ENCODE measurements around the gene C1QTNF8.

C1QTNF8 gene

DNA sequence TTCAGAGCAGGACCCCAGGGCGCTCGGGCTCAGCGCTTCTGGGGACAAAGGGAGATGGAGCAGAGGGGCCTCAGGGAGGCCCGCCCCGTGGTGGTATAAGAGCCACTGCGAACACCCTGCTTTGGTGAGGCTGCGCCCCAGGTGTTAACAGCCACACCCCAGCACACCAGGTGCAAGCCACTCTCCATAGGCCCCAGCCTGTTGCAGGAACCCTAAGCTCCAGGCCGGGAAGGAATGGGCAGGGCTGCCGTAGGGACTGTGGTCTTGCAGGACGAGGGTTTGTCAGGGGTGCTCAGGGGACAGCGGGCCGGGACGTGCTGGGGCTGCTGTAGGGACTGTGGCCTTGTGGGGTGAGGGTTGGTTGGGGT is 40.5 kb downstream of the C1QTNF8 start:
- no peak for DNase-seq

DNA sequence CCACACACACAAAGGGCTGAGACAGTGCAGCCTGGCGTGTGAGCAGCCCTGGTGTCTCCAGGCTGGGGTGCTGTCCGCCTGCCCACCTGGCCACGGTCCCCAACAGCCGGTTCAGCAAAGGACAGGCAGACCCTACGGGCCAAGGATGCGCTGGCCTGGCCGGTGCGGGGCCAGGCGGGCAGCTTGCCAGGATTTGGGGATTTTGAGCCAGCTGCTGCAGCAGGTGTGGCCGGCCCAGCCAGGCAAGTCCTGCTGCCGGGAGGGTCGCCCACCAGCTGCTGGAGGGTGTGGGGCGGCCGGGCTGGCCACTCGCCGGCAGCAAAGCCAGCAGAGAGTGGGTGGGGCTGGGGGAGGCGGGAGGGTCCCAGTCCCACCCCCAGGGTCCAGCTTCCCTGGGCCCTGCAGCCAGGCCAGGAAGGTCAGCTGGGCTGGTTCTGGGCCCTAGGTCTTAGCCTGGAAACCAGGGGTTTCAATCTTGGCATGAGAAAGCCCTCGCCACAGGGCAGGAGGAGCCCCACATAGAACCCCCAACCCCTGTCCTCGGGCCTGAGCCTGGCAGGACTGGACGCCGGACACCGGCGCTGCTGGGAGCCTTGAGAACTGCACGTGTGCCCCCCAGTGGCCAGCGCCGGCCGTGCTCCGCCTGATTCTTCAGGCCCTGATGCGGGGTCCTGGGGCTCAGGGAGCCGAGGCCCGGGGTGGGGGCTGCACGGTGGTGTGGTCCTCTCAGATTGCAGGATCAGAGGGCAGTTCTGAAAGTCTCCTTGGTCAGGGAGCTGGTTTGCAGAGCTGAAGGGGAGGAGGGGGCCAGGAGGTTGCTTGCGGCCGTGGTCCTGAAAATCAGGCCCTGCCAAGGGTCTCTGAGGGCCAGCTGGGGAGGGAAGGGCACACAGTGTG is 41.1 kb downstream of the C1QTNF8 start:
- no peak for DNase-seq

DNA sequence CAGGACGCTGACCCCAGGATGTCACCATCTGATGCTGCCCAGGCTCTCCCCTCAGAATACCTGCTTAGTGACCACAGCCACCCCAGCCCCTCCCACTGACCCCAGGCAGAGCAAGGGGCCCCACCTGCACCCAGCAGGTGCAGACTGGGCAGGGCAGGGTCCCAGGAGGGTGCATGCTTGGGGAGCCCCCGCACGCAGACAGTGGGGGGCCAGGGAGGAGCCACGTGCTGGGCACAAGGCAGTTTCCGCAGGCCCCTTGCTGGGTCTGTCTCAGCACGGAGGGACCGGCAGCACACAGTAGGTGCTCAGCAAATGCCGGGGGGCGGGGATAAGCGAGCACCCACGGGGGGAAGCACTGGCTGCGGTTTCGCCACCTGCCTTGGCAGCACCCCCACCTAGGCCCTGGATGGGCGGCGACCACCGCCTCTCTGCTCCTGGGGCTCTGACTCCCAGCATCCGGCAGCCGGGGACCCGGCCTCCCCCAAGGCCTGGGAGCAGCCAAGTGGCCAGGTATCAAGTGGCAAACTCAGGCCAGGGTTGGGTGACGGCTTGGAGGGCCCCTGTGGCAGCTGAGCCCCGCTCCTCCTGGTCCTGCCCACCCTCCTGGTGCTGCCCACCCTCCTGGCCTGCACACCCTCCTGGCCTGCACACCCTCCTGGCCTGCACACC is 42.2 kb downstream of the C1QTNF8 start:
- no peak for DNase-seq

DNA sequence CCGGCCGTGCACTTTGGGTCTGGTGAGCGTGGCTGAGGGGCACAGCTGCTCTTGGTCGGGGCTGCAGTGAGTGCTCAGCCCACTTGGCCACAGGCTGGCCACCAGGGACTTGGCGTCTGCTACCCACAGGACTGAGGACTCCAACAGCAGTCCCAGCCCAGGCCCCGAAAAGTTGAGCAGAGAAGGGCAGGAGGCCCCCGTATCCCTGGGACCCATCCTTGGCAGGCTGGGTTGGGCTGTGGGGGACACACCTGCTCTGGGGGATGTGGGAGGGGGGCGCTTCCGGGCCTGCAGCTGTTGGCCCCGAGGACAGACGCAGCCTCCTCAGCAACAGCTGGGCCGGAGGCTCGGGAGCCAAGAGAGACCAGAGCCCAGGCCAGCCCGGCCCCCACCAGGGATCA is 42.9 kb downstream of the C1QTNF8 start:
- no peak for DNase-seq

DNA sequence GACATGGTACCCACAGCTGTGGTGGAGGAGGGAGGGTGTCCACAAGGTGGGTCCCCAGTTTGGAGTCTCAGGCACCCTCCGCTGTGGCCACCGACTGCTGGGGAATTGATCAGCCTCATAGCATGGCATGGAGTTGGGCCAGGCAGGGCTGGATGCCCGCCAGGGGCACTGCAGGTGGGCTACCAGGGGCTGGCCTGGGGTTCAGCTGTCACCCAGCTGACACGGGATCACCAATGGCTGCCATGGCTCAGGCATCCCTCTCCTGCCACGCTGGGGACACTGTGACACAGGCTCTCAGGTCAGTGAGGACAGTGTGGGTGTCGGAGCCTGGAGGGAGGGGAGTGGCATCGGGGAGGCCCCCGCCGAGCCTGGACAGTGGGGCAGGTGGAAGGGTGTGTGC is 43.3 kb downstream of the C1QTNF8 start:
- DNase-seq: no peak

DNA sequence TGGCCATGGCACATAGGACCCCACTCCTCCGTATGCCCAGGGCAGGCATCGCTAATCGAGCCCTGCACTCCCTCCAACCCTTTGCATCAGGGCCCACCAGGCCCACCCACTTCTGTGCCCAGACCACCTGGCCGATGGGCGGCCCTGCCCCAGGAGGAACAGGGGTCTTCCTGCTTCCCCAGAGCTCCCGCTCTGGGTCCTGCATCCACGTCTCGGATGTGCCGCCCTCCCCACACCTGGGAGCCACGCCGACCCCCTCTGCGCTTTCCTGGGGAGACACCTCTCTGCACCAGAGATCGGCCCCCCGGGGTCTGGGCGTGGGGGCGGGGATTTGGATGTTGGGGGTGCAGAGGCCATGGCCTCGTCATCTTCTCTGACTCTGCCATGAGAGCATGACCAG is 44.6 kb downstream of the C1QTNF8 start:
- DNase-seq: no peak

DNA sequence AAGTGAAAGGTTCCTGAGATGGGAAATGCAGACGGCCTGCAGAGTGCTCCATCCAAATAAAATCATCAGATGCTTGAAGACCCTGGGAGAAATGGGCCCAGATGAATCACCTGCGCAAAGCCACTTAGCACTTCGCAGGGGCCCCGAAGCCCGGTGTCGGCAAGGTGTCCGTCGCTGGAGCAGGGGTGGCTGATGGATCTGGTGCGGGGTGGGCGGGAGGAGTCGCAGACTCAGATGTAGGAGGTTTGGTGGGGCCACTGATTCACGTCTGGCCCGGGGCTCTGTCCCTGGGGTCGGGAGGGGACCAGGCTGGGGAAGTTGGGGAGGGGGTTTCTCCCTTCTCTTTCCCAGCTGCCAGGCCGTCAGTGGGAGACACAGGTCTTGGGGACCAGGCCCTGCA is 45.1 kb downstream of the C1QTNF8 start:
- no peak for DNase-seq

DNA sequence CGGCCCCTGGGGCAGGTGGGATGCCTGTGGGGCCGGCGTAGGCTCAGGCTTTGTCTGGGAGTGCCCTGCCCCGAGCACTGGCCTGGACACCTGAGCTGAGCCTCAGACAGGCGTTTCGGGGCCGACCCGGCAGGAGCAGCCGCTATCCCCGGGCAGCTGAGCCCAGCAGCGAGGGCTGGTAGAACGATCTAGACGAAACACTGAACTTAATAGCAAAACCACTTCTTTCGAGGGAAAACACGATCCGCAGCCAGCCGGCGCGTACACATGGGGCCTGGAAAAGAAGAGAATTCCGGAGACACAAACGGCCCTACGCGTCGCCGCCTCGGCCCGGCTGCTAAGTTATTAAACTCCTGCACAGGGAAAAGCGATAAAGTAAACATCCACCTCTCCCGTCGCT is 45.5 kb downstream of the C1QTNF8 start:
- no peak for DNase-seq

DNA sequence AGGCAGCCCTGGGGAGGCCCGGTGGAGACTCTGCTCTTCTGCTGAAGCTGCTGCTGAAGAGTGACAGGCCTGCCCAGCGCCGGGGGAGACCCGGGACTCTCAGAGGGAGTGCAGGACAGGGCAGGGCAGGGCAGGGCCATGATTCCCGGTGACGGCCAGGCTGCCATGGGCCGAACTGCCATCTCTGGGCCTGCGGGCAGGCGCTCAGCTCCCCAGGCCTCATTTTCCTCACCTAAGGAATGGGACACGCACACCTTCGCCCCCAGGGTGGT is 46.1 kb downstream of the C1QTNF8 start:
- no peak for DNase-seq

DNA sequence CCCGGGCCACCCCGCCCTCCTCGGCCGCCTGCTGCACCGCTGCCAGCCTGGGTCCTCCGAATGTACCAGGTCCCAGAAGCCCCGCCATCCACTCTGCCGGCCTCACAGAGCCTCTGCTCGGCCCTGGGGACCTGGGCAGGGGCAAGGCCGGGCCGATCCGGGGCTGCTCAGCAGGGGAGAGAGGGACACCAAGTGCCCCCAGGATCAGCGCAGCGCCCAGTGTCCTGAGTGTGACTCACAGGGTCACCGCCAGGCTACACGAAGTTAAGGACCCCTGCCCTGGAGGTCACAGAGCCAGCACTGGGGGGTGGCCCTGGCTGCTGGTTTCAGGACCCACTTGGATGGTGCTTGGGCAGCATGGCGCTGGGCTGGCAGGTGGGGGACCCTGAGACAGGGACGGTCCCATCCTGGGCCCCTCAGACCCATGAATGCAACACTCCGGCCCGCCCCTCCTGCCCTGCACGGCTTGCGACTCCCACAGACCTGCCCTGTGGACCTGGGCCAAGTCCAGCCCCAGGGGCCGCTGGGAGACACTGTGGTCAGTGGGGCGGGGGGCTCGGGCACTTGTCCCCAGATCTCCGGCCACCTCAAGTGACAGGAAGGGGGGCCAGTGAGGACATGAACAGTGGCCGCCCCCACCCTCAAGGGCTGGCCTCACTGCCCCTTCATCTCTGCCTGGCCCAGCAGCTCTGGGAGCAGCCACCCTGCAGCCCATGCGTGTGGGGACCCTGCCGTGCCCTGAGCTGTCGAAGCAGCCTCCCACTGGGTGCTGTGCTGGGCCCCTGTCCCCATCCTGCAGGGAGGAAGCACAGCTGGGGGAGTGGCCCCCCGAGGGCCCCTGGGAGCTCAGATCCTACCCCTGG is 46.7 kb downstream of the C1QTNF8 start:
- no peak for DNase-seq

DNA sequence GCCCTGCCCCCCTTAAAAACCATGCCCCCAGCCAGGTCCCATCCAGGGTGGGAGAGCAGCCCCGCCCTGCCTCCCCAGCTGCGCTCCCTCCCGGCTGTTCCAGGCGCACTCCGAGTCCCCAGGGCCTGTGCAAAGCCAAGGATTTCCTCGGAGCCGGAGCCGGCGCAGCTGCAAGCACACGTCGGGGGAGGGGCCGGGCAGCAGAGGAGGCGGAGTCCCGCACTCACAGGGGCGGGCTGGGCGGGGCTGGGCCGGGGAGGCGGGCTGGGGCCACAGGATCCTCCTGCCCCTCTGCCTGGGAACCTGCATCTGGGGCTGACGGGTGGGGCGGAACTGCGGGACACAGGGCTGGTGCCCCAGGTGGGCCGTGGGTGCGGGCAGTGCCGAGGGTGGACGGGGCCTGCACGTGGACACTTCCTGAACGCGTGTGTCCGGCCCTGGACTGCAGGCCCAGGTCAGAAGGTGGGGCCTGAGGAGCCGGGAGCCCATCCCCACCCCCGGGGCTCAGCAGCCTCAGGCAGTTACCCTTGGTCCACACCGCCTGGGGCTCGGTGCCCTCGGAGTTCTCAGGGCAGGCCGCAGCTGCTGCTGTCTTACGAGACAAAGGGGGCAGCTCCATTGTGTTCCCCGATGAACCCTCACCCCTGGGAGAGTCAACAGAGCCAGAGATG is 47.5 kb downstream of the C1QTNF8 start:
- DNase-seq: no peak

DNA sequence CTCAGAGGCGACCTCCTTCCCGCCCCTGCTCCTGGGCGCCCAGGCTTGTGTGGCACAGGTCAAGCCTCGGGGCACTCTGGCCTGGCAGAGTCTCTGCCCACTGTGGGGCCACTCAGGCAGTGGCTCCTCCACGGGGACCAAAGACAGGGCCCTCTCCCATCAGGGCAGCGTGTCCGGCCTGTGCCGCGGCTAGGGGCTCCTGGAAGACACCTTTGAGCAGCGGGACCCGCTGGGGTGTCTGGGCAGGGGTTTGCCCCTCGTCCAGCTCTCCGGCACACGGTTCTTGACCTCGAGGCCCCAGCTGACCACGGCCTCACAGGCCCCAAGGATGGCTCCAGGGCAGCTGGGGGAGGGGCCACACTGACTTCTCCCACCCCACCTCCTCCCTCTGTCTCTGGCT is 48.2 kb downstream of the C1QTNF8 start:
- DNase-seq: no peak

DNA sequence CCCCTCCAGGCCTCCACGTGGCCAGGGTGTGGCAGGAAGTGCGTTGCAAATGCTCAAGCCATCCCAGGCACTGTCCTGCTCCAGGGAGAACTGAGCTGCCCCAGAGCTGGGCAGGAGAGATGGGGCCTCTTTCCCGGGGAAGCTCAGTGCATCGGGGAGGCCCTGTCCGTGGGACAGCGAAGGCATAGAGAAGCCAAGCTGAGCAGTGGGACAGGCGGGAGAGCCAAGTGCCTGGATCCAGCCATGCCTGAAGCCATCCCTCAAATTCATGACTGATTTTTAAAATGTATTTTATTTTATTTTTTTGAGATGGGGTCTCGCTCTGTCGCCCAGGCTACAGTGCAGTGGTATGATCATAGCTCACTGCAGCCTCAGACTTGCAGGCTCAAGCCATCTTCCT is 48.9 kb downstream of the C1QTNF8 start:
- DNase-seq: no peak

DNA sequence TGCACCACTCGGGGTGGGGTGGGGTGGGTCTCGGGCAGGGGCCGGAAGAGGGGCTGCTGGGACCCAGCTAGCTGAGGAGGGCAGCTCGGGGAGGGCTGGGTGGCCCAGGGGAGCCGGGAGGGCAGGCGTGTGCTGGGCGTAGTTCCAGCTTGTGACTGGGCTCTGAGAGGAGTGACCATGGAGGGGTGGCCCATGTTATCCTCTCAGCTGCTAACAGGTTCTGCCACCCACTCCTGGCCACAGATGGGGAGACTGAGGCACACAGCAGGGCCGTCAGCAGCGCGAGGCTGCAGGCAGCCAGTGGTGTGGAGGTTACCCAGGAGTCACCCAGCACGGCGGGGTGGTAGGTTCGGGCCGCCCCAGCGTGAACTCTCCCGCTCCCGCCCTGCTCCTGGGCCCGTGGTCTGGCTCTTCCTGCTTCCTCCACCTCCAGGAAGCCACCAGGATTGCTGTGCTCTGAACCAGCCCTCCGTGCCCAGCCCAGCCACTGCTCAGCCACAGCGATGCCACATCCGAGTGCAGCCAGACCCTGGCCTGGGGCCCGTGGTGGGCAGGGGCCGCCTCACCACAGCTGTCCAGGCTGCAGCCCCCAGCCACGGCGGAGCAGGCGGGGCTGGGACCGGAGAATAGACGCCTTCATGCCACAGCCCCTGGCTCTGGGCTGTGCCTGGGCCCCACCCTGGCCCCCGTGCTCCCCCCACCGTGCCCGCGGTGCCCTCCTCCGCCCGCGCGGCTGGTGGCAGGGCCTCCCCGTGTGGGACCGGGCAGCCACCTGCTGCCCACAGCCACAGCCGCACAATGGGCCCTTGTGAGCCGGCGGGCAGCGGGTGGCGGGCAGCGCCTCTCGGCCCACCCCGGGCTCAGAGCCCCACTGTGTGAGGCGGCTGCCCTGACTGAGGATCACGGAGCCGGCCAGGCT is 49.8 kb downstream of the C1QTNF8 start:
- no peak for DNase-seq

DNA sequence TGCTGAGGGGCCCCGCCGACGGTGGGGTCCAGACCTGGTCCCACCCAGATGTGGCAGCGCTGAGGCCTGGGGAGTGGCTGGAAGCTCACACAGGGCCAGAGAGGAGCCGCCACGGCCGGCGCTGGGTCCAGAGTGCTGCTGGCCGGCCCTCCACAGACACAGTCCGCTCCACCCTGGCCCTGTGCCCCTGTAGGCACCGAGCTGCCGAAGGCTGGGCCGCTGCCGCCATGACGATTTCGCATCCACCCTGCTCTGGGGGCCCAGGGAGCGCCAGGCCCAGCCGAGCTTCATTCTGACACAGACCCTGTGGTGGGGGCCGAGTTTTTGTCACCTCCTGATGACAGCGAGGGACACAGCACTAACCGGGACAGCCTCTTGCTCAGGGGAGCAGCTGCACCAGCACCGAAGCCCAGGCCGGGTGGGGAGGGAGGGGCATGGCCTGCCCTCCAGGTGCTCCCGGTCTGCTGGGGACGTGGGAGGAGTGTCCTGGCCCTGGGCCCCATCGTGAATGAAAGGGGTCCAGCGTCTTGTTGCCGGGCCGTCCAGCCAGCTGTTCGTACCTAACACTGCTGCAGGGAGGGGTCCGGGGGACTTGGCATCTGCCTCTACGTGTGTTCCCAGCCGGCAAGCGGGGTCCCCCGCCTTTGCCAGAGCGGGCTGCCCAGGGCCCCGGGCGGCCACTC is 50.6 kb downstream of the C1QTNF8 start:
- DNase-seq: no peak

DNA sequence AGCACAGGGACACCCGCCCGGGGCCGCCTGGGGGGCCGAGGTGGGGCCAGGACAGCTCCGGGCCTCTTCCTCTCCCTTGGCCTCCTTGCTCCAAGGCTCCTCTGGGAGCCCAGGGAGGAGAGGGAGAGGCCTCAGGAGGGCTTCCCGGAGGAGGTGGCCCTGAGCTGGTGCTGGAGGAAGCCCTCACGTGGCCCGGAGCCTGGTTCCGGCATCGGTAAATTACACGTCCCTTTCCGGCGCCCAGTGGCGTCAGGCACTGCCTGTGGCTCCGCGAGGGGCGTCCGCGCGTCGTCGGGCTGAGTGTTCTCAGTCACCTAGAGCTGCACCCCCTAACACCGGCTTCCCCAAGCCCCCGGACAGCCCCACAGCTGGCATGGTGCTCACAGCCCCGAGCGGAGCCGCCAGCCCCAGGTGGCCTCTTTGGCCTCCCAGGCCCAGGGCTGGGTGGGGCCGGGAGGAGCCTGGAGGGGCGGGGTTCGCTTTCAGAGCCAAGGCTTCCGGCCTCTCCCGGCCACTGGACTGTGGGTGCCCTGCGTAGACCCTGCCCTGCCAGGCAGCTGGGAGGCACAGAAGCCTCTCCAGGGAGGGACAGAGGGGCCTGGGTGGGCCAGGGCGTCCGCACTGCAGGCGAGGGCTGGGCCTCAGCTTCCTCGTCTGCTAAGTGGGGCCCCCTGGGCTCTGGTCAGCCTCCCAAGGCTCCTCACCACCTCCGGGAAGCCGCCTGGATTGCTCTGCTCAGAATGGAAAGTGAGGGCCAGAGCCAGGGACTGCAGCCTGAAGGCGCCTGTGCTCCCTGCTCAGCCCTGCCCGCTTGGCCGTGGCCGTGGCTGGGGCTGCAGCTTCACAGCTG is 51.4 kb downstream of the C1QTNF8 start:
- DNase-seq: no peak

DNA sequence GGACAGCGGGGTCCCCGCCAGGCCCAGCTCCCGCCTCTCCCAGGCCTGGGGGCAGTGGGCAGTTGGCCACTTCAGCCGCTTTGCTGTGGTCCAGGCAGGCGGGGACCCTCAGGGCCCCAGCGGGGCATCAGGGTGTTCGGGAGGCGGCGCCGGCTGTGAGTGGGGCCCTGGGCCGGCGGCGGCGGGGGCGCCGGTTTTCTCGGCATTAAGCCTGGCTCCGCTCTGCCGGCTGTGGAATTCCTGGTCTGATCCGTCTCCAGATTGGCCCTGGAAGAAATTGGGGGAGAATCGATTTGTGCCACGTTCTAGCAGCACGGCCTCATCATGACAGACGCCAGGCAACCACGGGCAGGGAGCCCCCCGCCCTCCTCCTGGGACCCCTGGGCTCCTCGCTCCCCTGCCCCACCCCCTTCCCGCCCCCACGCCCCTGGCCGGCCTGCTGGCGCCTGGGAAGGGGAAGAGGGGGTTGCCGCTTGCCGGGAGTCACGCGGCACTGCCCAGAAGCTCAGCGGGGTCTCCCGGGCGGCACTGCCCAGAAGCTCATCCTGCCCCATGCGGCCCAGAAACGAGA is 52.1 kb downstream of the C1QTNF8 start:
- peak; percentile 18 for DNase-seq

DNA sequence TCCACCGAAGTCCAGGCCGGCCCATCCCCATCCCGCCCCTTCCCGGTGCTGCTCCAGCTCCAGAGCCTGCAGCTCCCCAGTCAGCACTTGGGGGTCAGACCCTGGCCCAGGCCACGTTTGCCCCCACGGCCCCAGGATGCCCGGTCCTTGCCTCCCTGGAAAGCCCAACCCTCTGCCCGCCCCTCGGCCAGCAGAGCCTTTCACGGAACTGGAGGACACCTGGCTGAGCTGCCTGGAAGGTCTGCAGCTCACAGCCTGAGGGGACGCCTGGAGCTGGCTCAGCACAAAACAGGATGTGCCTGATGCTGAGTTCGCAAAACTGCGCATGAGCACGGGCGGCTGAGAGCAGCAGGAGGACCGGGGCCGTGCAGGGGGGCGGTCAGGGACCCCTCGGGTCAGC is 53.2 kb downstream of the C1QTNF8 start:
- peak; percentile 56 for DNase-seq

DNA sequence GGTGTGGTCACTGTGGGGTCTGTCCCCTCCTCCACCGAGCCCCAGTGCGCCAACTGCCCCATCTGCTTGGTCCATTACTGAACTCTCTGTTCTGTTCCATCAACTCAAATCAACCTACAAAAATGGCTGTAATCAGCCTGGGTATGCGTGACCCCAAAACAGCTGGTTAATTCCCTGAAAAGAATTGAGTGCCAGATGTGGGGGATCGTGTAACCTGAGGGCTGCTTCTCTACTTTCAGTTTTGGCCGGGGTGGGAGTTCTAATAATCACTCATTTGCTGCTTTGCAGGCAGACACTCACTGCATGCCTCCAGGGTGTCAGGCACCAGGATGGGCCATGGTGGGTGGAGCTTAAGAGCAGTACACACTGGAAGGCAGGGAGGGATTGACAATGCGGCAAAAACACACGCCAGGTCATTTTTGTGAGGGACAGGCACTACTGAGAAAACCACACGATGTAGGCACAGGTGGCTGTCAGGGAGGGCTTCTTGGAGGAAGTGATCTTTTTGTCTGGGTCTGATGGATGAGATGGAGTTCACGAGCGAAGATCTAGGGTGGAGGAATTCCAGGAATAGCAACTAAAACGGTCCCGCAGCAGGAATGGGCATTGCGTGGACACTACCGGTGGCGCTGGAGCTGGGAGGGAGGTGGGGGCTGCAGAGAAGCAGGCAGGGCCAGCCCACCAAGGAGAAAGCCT is 53.8 kb downstream of the C1QTNF8 start:
- no peak for DNase-seq

DNA sequence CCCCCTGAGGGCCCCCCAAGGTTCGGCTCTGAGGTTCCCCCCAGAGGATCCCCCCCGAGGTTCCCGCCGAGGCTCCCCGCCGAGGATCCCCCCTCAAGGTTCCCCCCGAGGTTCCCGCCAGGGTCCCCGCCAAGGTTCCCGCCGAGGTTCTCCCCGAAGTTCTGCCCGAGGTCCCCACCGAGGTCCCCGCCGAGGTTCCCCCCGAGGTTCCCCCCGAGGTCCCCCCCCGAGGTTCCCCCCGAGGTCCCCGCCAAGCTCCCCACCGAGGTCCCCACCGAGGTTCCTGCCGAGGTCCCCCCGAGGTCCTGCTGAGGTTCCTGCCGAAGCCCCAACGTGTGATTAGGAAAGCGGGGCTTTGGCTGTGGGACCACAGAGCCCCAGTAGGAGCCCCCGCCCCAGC is 55.7 kb downstream of the C1QTNF8 start:
- no peak for DNase-seq

Measured in NCI-H2227 treated with DMSO at 0.1 percent for 48 hours (cell line).